GM19395 (cell line): ENCODE measurements around the gene TFPI.
"Not testable (repeated sequence)": the region's sequence is repeated elsewhere in the genome, so short reads cannot be mapped to it uniquely, and the experiment has no call there.

Experiments used
- ATAC-seq: cut with Tn5 transposase; IDR thresholded peaks from one replicate; pipeline ENCODE4 v1.9.1; 2021; ENCODE audit warnings: mild to moderate bottlenecking, moderate library complexity; ENCODE audit not compliant: unreplicated experiment

The TFPI gene

GRCh38 chr2:187554011-187554703, at the start of gene TFPI:
Gene TFPI (minus strand): TSS chr2:187554435. CDS start chr2:187503768, 50,667 bp downstream.
- ATAC-seq, result no peak

GRCh38 chr2:187594801-187595200, 40.6 kb upstream of the TFPI start:
- no peak for ATAC-seq

- ATAC-seq, result no peak
These were observed 39.5 kb upstream of the TFPI start for GRCh38 chr2:187593697-187594096.

GRCh38 chr2:187593098-187593497, 38.9 kb upstream of the TFPI start:
- ATAC-seq, result no peak

GRCh38 chr2:187590175-187590574, 35.9 kb upstream of the TFPI start:
- no peak for ATAC-seq

GRCh38 chr2:187586011-187586641, 31.9 kb upstream of the TFPI start:
- peak; percentile 71 for ATAC-seq

GRCh38 chr2:187581125-187581896, 27.1 kb upstream of the TFPI start:
- peak; percentile 63 for ATAC-seq

GRCh38 chr2:187580462-187581124, 26.4 kb upstream of the TFPI start:
- ATAC-seq, result no peak

GRCh38 chr2:187577310-187577709, 23.1 kb upstream of the TFPI start:
- ATAC-seq, result no peak

- ATAC-seq, result no peak
These were observed 22.7 kb upstream of the TFPI start for GRCh38 chr2:187576906-187577305.

GRCh38 chr2:187575751-187576067, 21.5 kb upstream of the TFPI start:
- no peak for ATAC-seq

GRCh38 chr2:187574969-187575750, 20.9 kb upstream of the TFPI start:
- no peak for ATAC-seq

- ATAC-seq, result no peak
These were observed 19.5 kb upstream of the TFPI start for GRCh38 chr2:187573722-187574121.

- ATAC-seq, result not testable (repeated sequence)
These were observed 17.8 kb upstream of the TFPI start for GRCh38 chr2:187571996-187572395.

GRCh38 chr2:187569571-187569970, 15.3 kb upstream of the TFPI start:
- no peak for ATAC-seq

GRCh38 chr2:187569042-187569441, 14.8 kb upstream of the TFPI start:
- no peak for ATAC-seq

GRCh38 chr2:187567126-187567525, 12.9 kb upstream of the TFPI start:
- no peak for ATAC-seq

GRCh38 chr2:187566712-187567111, 12.5 kb upstream of the TFPI start:
- no peak for ATAC-seq

- no peak for ATAC-seq
These were observed 12.0 kb upstream of the TFPI start for GRCh38 chr2:187566266-187566665.

GRCh38 chr2:187565618-187566017, 11.4 kb upstream of the TFPI start:
- ATAC-seq, result not testable (repeated sequence)

GRCh38 chr2:187556493-187556892, 2.3 kb upstream of the TFPI start:
- not testable (repeated sequence) for ATAC-seq
